Calu3 (cell line): Measurements from ENCODE around the gene BUB1. TPM values are rescaled to one million over a fixed set of nuclear protein-coding genes. Genes with fewer than 3 reads are reported as not detected.

Experiments
- BruUV-seq: library from RNA; stranded (reverse); fragments of 400-500 nt; replicated peaks from 2 replicates; lab custom pipeline; 2021; lab: Mats Ljungman, UMichigan
- CTCF ChIA-PET: fragments of 300-600 bp; sonication (Branson Sonifier 250); formaldehyde crosslinking; loops from one replicate; lab custom pipeline; 2022; ENCODE audit warnings: antibody characterized with exemption; lab: Charles Lee
- DNase-seq: peaks from one replicate; pipeline ENCODE4 v3.0.0; 2022
- H3K27ac Mint-ChIP-seq: one replicate; pipeline ENCODE4 v1.8.0; 2022; ENCODE audit warnings: mixed read lengths; ENCODE audit not compliant: unreplicated experiment
- H3K27me3 Mint-ChIP-seq: one replicate; pipeline ENCODE4 v1.8.0; 2022; ENCODE audit warnings: mixed read lengths; ENCODE audit not compliant: unreplicated experiment
- H3K36me3 Mint-ChIP-seq: one replicate; pipeline ENCODE4 v1.8.0; 2022; ENCODE audit warnings: mild to moderate bottlenecking, moderate library complexity, mixed read lengths; ENCODE audit not compliant: insufficient read depth, unreplicated experiment
- H3K4me1 Mint-ChIP-seq: one replicate; pipeline ENCODE4 v1.8.0; 2022; ENCODE audit warnings: mild to moderate bottlenecking, low read depth, mixed read lengths; ENCODE audit not compliant: unreplicated experiment
- H3K4me3 Mint-ChIP-seq: one replicate; pipeline ENCODE4 v1.8.0; 2022; ENCODE audit warnings: mild to moderate bottlenecking, low read depth, moderate library complexity, mixed read lengths; ENCODE audit not compliant: unreplicated experiment
- H3K9me3 Mint-ChIP-seq: one replicate; pipeline ENCODE4 v1.8.0; 2022; ENCODE audit warnings: low read depth, mixed read lengths; ENCODE audit not compliant: unreplicated experiment
- intact Hi-C: fragments of 100-400 bp; cut with micrococcal nuclease; formaldehyde crosslinking; loops from one replicate; pipeline ENCODE4 v1.10.0; 2022; ENCODE audit not compliant: unreplicated experiment
- total RNA-seq: library from RNA; stranded (reverse); gene quantifications from 2 replicates; pipeline ENCODE4 v1.2.3, GENCODE V29; 2022
- TF ChIP-seq, protein P1 (sequence below): fragments of 200-600 bp; IDR thresholded peaks from one replicate; pipeline ENCODE4 v1.8.0; 2022; ENCODE audit warnings: antibody characterized with exemption; ENCODE audit not compliant: unreplicated experiment

Gene BUB1
- total RNA-seq, 1 experiment from 2014 or later: 66.1 TPM

DNA sequence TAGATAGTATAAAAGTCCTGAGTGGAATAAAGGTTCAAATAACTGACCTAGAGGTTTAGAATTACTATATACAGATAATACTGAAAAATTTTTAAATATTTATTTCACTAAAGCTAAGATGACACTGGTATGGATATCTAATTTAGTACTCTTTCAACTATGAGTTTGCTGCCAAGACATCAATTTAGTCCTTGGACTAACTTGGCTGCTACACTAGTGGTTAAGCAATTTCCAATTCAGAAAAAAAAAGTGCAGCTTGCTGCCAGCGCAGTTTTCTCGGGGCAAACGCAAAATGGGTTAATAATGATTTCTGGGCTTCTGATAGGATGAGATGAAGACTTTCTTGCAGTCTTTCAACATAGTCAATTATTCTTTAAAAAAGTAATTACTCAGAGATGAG, 10.8 kb downstream of the BUB1 start:
- intact Hi-C loops: no loop called here
- TF ChIP-seq, protein P1, sequence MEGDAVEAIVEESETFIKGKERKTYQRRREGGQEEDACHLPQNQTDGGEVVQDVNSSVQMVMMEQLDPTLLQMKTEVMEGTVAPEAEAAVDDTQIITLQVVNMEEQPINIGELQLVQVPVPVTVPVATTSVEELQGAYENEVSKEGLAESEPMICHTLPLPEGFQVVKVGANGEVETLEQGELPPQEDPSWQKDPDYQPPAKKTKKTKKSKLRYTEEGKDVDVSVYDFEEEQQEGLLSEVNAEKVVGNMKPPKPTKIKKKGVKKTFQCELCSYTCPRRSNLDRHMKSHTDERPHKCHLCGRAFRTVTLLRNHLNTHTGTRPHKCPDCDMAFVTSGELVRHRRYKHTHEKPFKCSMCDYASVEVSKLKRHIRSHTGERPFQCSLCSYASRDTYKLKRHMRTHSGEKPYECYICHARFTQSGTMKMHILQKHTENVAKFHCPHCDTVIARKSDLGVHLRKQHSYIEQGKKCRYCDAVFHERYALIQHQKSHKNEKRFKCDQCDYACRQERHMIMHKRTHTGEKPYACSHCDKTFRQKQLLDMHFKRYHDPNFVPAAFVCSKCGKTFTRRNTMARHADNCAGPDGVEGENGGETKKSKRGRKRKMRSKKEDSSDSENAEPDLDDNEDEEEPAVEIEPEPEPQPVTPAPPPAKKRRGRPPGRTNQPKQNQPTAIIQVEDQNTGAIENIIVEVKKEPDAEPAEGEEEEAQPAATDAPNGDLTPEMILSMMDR: no peak
- Mint-ChIP-seq H3K4me1 (no peaks in the 10 kb centered on the region), H3K36me3 (peaks cover 27% of the 10 kb centered on the region), H3K27me3 (no peaks in the 10 kb centered on the region), H3K9me3 (no peaks in the 10 kb centered on the region), H3K4me3 (no peak overlapping the region), H3K27ac (no peak overlapping the region)
- no TSS peak for BruUV-seq
- no peak for DNase-seq
- CTCF ChIA-PET: no interaction called here

DNA sequence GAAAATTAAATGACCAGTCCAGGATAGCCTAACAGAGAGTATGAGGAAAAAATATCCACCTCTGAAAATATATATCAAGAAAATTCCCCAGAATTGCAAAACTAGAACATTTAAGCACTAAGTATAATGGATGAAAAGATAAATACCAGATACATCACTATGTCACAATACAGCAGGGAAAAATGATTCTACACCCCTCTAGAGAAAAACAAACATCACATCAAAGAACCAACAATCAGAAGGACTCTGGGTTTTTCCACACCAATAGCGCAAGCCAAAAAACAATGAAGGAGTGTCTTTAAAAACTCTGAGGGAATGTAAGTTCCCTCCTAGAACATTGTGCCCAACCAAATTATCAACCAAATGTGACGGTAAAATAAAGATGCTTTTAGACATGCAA, 13.7 kb downstream of the BUB1 start:
- no peaks in the 10 kb centered on the region for H3K27me3 Mint-ChIP-seq
- no TSS peak for BruUV-seq
- no peak overlapping the region for H3K4me3 Mint-ChIP-seq
- no peaks in the 10 kb centered on the region for H3K9me3 Mint-ChIP-seq
- peaks cover 28% of the 10 kb centered on the region for H3K36me3 Mint-ChIP-seq
- TF ChIP-seq, protein P1: no peak
- CTCF ChIA-PET: no interaction called here
- H3K4me1 Mint-ChIP-seq: peaks cover 6% of the 10 kb centered on the region
- H3K27ac Mint-ChIP-seq: no peak overlapping the region
- intact Hi-C loops: no loop called here
- DNase-seq: no peak

DNA sequence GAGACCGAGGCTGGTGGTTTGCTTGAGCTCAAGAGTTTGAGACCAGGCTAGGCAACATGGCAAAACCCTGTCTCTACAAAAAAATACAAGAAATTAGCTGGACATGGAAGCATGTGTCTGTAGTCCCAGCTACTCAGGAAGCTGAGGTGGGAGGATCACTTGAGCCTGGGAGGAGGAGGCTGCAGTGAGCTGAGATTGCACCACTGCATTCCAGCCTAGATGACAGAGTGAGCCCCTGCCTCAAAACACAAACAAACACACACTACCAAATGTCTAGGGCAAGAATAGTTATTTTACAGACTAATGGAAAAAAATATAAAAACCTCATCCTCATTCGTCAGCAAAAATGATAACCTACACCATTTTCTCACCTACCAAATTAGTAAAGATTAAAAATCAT, 15.3 kb downstream of the BUB1 start:
- TF ChIP-seq, protein P1: no peak
- Mint-ChIP-seq H3K27ac (no peak overlapping the region), H3K4me3 (no peak overlapping the region), H3K9me3 (no peaks in the 10 kb centered on the region), H3K36me3 (peaks cover 33% of the 10 kb centered on the region), H3K4me1 (peaks cover 22% of the 10 kb centered on the region), H3K27me3 (no peaks in the 10 kb centered on the region)
- no TSS peak for BruUV-seq
- no peak for DNase-seq
- intact Hi-C loops: no loop called here
- CTCF ChIA-PET: no interaction called here

DNA sequence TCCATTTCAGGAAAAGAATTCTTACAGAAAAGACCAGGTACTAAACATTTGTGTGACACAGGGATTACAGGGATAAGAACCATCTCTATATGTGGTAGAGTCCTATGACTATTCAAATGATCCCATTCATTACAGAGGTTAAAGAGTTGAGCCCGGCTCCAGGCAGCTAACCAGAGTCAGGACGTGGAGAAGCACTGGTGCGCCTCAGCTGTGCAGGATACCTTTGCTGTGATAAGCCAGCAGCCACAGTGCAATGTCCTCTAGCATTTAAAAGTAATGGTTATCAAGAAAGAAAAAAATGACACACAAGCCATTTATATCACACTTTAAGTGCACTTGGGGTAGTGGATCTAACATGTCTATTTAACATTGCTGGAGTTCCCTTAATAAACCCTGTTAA, 17.3 kb downstream of the BUB1 start:
- no peak for DNase-seq
- Mint-ChIP-seq H3K27ac (no peak overlapping the region), H3K4me1 (peaks cover 29% of the 10 kb centered on the region), H3K9me3 (no peaks in the 10 kb centered on the region), H3K27me3 (no peaks in the 10 kb centered on the region), H3K4me3 (no peak overlapping the region), H3K36me3 (peaks cover 48% of the 10 kb centered on the region)
- TF ChIP-seq, protein P1: no peak
- CTCF ChIA-PET: no interaction called here
- intact Hi-C loops: no loop called here
- no TSS peak for BruUV-seq
